HG03432 (cell line): ENCODE data around the gene ROBO1.
"Not testable (repeated sequence)": the region's sequence is repeated elsewhere in the genome, so short reads cannot be mapped to it uniquely, and the experiment has no call there.

Source experiments
- ATAC-seq: cut with Tn5 transposase; IDR thresholded peaks from one replicate; pipeline ENCODE4 v1.9.1; 2021; ENCODE audit warnings: mild to moderate bottlenecking, moderate library complexity; ENCODE audit not compliant: unreplicated experiment

The ROBO1 gene

DNA sequence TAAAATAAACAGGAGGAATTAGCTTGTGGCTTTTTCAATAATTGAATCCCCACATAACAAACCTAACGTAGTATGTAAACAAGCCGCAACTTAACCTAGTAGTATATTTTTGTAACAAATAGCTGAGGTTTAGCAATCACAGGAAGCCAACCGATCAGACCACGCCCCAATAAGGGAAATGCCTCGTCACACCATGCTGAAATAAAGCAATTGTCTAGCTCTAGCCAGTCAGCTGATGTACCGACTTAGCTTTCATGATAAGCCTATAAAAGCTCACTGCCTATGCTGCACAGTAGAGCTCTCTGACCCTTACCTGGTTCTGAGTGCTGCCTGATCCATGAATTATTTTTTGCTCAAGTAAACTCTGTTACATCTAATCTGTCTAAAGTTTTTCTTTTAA is 208.9 kb downstream of the ROBO1 start:
- no peak for ATAC-seq

DNA sequence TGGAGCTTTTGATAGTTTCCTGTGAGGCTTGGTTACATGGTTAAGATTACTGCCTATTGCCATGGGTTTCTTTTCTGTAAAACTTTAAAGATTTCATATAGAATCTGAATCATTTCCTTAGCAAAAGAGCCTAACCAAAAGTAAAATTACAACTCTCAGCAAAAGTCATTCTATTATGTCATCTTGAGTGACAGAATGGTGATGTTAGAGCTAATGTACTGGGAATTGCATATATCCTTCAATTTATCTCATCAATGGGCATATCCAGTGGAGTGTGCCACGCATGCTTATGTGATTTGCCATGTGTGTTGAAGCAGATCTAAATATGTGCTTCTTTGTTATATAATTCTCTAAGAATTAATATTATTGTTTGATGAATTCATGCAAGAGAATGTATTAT is 212.1 kb downstream of the ROBO1 start:
- no peak for ATAC-seq

DNA sequence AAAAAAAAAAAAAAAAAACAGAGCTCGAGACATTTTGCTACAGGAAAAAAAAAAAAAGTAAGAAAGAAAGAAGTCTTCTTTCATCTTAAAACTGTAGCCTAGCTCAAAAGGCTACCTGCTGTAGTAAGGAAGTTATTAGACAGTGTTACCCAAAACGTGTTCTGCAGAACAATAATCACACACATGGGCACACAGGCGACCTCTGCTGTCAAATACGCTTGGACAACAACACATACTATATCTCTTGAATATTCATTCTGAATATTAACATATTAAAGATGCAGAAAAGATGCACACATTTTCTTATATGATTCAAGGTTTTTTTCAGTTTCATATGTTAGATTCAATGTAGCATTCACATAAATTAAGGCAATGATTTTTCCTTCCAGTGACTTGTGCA is 215.8 kb downstream of the ROBO1 start:
- ATAC-seq = no peak

DNA sequence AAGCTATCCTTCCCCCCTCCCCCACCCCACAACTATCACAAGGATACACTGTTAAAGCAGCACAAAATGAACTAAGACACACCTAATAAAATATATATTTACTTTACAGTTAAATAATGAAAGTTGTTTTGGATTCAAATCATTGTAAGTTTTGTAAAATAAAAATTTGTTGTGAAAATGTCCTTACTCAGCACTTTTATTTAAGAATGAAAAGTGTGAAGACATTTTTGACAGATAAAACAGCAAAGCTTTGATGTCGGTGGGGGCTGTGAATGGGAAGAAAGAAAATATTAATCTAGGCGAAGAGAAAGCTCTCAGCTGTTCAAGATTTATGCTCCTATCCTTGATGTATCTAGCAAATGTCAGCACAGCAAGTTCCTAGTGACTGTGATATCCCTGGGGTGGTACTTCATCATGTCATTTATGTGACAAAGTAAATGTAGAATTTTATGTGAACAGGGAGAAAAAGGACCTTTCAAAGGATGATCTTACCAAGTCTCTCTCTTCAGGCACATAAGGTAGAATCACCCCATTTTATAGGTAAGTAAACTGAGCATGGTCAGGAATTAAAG is 216.4 kb downstream of the ROBO1 start:
- ATAC-seq = no peak

DNA sequence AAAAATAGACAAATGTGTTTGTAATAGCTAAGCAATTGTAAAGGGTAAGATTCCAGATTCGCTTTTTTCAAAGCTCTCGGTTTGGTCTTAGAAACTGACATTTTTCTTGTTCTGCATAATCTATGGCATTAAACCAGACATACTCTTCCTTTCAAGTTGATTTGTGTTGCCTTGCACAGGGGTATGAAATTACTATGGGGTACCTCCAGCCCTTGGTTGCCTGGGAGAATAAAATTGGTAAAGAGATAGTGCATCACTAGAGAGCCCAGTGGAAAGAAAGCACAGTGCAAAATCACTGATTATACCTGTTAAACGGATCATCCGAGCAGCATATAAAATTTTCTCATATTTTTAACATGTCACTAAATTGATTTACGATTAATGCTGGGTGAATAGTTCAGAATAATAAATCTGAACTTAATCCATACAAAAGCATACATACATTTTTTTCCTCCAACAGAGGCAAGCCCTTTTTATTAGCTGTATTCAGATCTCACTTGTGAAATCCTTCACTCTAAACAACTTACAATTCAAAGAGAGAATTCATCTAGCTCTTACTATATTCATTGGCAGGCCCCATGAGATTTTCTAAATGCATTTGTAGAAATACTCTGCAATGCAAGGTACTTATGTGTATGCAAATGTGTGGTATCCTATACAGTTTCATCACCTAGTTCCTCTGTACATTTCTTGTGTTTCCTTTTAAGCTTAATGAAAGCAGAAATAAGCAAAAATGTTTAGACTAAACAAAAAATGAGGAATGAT is 224.4 kb downstream of the ROBO1 start:
- ATAC-seq = no peak

DNA sequence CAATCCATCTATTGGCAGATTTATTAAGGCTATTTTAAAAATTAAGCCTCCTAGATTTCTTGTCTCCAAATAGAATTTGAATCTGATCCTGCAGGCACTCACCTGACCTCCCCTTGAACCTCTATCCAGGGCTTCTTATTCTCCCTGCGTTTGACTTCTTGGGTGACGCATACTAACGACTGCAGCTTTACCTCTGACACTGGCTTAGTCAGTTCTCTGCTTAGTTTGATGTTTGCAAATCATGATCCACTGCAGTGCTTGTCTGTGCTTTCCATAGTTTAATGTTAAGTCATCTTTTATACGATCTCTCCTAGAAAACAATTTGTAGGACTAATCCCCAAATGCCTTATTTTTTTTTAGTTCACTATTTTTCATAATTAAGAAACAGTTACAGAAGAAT is 233.1 kb downstream of the ROBO1 start:
- ATAC-seq = no peak

DNA sequence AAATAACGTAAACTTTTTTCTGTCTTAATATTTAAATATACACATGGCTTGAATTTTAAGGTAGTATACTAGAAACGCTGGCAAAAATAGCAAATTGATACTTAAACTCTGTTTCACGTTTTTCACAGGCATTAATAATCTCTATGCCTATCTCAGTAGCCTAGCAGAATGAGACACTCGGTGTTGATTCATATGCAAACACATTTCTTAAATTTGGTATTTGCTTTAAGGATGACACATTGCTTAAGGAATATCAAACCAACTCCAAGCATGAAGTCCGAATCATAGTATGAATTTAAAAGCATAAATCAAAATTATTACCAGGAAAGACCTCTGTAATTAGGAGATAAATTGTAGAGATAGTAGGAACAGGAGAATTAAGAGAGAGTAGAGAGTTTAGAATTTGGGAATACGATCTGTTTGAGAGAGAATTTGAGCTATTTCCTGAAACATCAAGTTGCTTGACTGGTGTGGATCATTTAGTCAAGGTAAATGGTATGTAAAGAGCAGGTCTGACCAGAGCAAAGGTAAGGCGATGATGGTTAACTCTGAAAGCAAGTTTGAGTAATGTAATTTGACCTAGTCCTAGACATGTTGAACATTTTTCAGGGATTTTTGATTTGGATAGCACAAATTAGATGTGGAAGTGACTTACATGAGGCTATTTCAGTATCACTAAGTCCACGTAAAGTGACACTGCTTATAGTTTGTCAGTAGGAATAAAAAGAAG is 236.1 kb downstream of the ROBO1 start:
- ATAC-seq = no peak

DNA sequence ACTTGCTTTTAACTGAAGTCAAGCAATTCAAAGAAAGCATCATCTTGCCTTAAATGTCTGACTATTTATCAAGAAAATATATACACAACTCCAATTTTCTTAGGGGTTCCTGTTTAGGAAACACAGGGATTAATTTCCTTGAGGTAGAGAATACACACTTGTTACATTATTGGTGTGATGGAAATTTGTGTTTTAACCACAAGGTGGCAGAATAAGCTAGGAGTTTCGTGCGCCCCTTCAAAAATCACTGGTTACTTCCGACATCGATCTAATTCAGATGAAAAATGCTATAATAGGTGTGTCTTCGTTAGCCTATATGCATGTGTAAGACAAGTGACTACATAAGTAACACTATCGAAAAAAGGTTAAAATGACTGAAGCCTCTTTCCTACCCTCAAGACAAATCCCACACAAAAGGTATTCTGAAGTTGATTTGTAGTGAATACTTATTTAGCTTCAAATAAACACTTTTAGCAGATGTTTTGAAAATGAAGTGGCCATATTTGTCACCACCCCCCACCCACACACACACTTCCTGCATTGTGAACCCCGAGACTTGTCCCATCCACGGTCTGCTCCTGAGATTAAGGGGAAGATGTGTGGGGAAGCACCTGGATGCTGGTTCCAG is 246.5 kb downstream of the ROBO1 start:
- ATAC-seq = peak; percentile 83

DNA sequence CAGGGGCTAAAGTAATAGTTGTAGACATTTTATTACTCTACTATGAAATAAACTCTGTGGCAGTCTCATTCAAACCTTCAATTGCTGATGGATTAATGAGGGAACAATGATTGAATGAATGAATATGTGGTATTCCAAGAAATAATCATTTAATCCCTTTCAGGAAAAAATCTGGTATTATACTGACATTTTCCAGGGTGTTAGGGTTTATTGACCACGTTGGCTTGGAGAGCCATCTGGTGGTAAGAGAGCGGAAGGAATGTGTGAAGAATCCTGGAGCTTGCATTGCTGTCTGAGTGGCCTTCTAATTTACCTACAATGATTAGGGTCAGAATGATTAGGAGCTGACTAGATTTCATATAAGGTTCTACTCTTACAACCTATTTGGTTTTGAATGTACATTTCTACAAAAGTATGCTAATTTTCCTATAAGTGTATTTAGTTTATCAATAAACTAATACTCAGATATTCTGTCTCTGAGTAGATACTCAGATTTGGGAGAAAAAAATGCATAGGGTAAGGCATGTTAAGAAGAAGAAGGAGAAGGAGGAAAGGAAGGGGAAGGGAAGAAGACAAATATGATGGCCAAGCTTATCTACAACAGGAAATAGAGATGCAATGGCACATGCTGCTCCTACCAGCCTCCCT is 249.9 kb downstream of the ROBO1 start:
- no peak for ATAC-seq

DNA sequence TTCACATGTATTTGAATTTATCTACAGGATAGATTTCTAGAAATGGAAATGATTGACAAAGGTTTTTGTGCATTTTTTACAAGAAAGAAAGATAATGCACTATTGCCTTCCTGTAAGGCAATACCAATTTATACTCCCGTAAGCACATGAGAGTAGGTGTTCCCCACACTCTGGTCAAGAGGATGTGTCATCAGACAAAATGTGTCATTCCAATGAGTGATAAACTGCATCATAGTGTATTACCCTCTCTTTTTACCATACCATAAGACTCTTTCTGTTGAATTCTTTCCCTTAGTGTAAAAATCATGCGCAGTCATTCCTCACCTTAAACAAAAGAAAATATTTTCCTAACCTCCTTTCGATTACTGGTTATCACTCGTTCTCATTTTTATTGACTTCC is 251.0 kb downstream of the ROBO1 start:
- no peak for ATAC-seq

DNA sequence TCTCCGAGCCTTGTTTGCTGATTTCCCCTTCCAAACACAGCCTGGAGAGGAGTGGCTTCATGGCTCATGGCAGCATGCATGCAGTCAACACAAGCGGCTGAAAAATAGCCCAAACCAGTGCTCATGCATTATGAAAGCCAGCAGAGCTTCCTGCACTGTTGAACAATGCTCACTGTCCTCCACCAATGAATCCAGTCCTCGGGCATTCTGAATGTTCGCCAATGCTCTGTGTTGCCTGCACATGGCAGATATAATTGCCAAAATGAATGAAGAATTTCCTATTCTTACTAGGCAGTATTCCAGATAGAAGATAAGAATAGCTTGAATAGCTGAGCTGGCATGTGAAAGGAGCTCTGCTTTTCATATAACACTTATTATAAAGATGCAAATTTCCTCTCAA is 252.7 kb downstream of the ROBO1 start:
- ATAC-seq = no peak

DNA sequence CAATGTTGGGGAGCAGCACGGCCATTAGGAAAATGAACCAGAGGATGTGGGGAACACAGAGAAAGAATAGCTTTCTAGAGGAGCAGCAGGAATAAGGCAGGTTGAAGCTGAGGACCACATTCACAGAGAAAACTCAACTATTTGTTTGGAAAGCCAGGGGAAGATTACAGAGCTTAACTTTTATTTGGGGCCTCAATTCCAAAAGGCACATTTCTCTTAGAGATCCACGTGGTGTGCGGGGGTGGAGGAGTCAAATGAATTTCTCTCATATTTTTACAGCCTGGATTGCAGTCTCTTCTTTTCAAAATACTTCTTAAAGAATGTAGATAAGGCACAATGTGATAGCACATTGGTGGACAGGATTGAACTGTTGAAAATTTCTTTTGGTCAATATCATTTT is 253.7 kb downstream of the ROBO1 start:
- no peak for ATAC-seq

DNA sequence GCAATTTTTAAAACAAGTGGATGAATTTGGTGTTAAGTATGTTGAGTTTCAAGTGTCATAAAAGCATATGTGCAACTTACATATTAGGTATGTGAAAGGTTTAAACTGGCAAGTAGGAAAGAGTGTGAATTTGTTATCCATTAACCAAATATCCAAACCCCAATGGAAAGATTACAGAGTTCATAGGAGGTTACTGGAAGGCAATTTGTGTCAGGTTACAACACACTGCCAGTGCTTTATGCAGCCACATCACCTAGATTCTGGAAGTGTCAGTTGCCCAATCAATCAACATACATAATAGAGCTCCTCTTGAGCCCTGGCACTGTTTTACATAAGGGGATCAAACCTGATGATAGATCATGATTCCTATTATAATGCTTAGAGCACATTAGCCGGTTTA is 261.0 kb downstream of the ROBO1 start:
- ATAC-seq = no peak

DNA sequence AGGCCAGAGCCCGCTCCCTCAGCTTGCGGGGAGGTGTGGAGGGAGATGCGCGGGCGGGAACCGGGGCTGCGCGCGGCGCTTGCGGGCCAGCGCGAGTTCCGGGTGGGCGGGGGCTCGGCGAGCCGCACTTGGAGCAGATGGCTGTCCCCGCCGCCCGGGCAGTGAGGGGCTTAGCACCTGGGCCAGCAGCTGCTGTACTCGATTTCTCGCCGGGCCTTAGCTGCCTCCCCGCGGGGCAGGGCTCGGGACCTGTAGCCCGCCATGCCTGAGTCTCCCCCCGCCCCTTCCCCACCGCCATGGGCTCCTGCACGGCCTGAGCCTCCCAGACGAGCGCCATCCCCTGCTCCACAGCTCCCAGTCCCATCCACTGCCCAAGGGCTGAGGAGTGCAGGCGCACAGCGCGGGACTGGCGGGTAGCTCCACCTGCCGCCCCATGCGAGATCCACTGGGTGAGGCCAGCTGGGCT is 265.5 kb downstream of the ROBO1 start:
- ATAC-seq = not testable (repeated sequence)

DNA sequence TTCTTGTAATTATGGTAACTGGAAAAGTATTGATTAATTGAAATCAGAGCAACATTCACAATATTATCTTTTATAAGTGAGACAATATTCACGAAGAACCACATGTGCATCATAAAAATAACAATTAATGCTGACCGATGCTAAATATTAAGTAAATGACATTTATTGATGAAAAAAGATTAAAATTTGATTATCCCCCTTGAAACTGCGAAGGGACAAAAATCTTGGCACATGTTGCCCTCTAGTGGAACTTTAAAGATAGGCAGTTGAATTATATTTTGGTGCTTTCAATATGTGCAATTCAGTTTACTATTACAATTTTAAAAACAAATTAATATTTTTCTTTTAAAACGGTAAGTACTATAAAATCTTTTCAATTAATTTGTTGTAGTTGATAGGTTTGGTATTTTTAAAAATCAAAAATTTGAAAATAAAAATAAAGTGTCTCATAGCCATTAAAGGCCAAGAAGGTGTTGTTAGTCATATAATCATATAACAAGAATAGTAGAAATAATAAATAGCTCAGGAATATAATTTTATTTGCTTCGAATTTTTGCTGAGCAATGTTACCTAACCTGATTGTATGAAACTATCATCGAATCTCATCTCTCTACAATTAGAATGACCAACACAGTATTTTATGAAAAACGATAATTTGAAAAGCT is 270.2 kb downstream of the ROBO1 start:
- no peak for ATAC-seq

DNA sequence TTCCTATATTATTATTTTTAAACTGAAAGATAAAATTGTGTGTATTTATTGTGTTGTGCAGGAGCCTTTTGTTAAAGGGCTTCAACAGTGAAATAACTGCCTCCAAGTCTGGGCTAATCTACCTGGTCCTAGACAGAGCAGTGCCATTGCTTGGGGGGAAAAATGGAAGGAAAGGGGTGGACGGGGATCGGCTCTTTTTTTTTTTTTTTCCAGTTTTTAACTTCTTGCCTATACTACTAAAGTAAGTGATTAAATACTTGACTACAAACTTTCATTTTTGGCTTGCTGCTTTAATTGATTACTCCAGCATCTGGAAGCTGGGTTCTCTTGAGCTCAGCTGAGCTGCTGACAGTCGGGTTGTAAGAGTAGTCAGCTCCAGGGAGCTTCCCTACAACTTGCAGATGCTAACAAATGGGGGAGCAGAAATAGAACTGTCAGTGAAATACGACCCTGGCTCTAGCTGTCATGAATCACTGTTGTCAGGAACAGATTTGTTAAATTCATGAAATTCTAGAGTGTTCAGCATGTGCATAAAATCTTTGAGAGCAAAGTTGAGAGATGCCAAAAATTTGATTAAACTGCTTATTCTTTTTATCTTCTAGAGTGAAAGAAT is 276.7 kb downstream of the ROBO1 start:
- no peak for ATAC-seq

DNA sequence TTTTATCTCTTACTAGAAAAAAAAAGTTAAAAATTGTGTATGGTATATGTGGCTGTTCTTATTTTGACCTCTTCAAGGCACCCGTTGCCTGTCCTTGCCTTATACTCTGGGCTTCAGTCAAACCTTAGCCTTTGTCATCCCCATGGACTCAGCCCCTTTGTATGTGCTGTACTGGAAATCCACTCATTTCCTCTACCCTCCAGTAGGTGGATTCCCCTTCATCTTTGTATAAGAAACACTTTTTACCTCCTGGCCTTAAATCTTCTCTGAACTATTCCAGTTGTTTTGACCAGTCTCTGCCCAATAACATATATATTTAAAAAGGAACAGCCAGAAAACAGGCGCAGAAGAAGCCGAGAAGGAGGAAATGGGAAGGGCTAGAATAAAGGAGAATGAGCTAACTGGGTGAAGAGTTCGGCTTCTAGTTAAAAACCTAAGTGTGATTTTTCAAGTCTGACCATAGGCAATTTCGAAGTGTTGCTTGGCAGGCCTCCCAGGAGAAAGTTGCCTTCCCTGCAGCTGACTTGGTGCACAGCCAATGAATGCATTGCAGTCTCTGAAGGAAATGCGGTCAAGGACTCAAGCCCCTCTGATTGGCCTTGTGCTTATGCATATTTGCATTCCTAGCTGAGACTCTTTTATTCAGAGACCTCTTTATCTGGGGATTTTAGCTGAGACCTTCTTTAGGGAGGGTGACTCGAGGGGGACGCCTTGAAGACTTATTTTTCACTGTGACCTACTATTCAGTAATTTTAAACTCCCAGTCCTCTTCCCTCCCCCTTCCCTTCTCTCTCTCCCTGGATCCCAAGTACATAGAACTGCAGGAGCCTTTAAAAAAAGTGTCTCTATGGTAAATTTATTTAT is 277.4 kb downstream of the ROBO1 start:
- ATAC-seq = no peak

DNA sequence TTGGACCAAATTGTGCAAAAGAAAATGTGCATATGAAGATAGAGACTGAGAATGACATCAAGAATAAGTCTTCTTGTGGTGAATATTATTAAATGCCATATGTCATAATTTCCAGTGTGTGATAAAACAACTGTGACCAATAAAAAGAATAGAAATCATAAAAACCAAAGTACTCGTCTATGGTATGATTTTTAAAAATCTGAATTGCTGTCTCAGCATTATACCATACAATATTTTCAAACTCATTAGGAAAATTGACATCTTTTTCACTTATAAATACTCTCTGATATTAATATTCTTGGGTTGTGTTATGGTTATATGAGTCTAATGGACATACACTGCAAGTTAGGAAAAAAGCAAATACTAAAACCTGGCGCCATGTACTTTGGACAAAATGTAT is 279.4 kb downstream of the ROBO1 start:
- no peak for ATAC-seq

DNA sequence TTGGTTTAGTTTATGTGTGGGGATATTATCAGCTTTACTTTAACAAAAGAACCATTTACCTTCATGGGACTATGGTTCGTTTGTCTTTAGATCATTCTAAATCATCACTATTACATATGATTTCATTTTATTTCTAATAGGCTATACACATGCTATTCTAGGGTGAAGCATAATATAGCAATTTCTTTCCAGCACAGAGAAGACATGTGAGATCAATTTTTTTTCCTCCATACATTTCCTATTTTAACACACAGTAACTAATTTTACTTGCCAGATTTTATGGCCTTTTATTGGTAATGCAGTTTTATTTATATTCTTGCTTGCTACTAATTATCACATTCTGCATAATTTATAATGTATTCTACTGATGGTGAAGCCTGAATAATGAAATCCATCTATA is 287.1 kb downstream of the ROBO1 start:
- ATAC-seq = no peak
